T47D (cell line): ENCODE measurements around the gene UBASH3B.
A peak's percentile ranks its signal among the peaks of the same experiment; 100 is the strongest.

Experiments used
- DNase-seq, 2 experiments: peaks; one replicate each; pipeline versions ENCODE4 v3.0.0 to v3.0.0-alpha.2; 2011 to 2012; ENCODE audit warnings: low read depth in 1 of 2, low spot score in 1 of 2
- JUND ChIP-seq: IDR thresholded peaks from 2 replicates; pipeline ENCODE4 v1.6.1; 2012; ENCODE audit warnings: low read depth
- in situ Hi-C: cut with HindIII; loops from 2 replicates; pipeline ENCODE4 v1.10.0; 2016; ENCODE audit warnings: low sequenced_read_pairs, low pct_unique_long_range_greater_than_20kb

Gene UBASH3B

GRCh38 chr11:122691549-122692150, 36.1 kb downstream of the UBASH3B start:
- DNase-seq: no peak
- in situ Hi-C loops: no loop called here
- no peak for TF ChIP-seq JUND

- in situ Hi-C loops: no loop called here
- no peak for DNase-seq
- no peak for TF ChIP-seq JUND
Measured at GRCh38 chr11:122692444-122692843, 36.9 kb downstream of the UBASH3B start.

GRCh38 chr11:122695076-122695615, 39.6 kb downstream of the UBASH3B start:
- DNase-seq: no peak
- in situ Hi-C loops: no loop called here
- no peak for TF ChIP-seq JUND

- no peak for TF ChIP-seq JUND
- in situ Hi-C loops: no loop called here
- DNase-seq: no peak
Measured at GRCh38 chr11:122696662-122697061, 41.1 kb downstream of the UBASH3B start.

- TF ChIP-seq JUND: no peak
- peak in 1 of 2 experiments; percentile 58 for DNase-seq
- in situ Hi-C loops: no loop called here
Measured at GRCh38 chr11:122697636-122698167, 42.2 kb downstream of the UBASH3B start.

GRCh38 chr11:122698392-122698791, 42.9 kb downstream of the UBASH3B start:
- in situ Hi-C loops: no loop called here
- no peak for TF ChIP-seq JUND
- DNase-seq: no peak

GRCh38 chr11:122700666-122701065, 45.1 kb downstream of the UBASH3B start:
- no peak for TF ChIP-seq JUND
- DNase-seq: no peak
- in situ Hi-C loops: no loop called here

- no peak for DNase-seq
- no peak for TF ChIP-seq JUND
- in situ Hi-C loops: no loop called here
Measured at GRCh38 chr11:122701143-122701542, 45.6 kb downstream of the UBASH3B start.

GRCh38 chr11:122703541-122704272, 48.2 kb downstream of the UBASH3B start:
- no peak for TF ChIP-seq JUND
- DNase-seq: no peak
- in situ Hi-C loops: no loop called here

GRCh38 chr11:122705396-122705795, 49.9 kb downstream of the UBASH3B start:
- in situ Hi-C loops: no loop called here
- DNase-seq: no peak

GRCh38 chr11:122706291-122707088, 51.0 kb downstream of the UBASH3B start:
- no peak for TF ChIP-seq JUND
- DNase-seq: no peak
- in situ Hi-C loops: no loop called here

More at GRCh38 chr11:122705396-122705795, 49.9 kb downstream of the UBASH3B start:
- TF ChIP-seq JUND: no peak

- in situ Hi-C loops: no loop called here
- no peak for TF ChIP-seq JUND
Measured at GRCh38 chr11:122707111-122707510, 51.6 kb downstream of the UBASH3B start.

More at GRCh38 chr11:122707111-122707510, 51.6 kb downstream of the UBASH3B start:
- DNase-seq: peak in 1 of 2 experiments; percentile 29
